Fibroblast of skin of abdomen (primary cell): ENCODE measurements around the gene ISOC2.
A peak's percentile ranks its signal among the peaks of the same experiment; 100 is the strongest.
"Not testable (repeated sequence)": the region's sequence is repeated elsewhere in the genome, so short reads cannot be mapped to it uniquely, and the experiment has no call there.

Experiments used
- DNase-seq: peaks from one replicate; pipeline ENCODE4 v3.0.0-alpha.2; 2013

The ISOC2 gene

DNA sequence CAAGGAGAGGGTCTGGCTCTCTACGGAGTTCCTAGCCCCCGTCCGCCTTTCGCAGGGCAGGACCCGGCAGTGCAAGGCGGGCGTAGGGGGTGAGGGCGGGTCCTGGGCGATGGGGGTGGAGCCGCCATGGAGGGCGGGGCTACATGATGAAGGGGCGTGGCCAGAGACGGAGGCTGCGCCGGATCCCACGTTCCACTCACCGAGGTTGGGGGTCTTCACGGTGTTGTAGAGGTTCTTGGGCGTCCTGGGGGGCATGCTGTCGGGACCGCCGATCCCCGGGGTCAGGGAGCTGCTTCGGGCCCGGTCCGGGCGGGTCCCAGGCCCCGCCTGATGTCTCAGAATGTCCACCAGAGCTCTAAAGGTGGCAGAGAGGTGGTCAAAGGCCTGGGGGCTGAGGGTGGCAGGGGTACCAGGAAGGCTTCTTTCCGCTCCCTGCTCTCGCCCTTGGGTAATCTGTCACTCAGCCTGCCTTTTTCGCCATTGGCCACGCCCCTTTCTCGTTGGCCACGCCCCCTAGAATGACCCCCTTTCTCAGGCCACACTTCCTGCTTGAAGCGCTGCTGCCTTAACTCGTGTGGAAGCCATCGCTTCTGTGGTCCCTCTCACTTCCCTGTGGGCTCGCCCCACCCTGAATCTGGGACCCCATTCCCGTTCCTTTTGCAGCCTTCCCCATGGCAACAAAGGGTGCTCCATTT, 20.9 kb downstream of the ISOC2 start:
- no peak for DNase-seq

DNA sequence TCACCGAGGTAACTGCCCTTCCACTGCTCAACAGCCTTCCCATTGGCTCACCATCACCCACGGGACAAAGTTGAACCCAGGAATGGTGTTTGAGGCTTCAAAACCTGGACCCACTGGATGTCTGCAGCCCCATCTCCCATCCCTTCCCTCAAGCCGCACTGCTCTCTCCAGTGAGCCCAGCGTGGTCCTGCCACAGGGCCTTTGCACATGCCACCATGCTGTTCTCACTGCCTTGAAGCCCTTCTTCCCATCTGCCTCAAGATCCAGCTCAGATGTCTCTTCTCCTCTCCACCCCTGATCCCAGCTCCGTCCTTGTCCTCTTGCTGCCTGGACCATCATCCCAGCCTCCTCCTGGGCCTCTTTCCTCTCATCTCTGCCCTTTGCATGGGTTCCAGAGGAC, 22.4 kb downstream of the ISOC2 start:
- DNase-seq: no peak

GRCh38 chr19:55437410-55437809, 24.0 kb downstream of the ISOC2 start:
- DNase-seq: peak; percentile 48

- DNase-seq: no peak
Measured at GRCh38 chr19:55436847-55437246, 24.6 kb downstream of the ISOC2 start.

DNA sequence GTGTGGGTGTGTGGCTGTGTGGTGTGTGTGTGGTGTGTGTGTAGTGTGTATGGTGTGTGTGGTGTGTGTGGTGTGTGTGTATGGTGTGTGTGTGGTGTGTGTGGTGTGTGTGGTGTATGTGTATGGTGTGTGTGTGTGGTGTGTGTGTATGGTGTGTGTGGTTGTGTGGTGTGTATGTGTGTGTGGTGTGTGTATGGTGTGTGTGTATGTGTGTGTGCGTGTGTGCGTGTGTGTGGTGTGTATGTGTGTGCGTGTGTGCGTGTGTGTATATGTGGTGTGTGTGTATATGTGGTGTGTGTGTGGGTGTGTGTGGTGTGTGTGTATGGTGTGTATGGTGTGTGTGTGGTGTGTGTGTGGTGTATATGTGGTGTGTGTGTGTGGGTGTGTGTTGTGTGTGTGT, 26.4 kb downstream of the ISOC2 start:
- DNase-seq: no peak

- no peak for DNase-seq
Measured at GRCh38 chr19:55434356-55434919, 27.0 kb downstream of the ISOC2 start.

- DNase-seq: no peak
Measured at GRCh38 chr19:55433292-55433691, 28.1 kb downstream of the ISOC2 start.

DNA sequence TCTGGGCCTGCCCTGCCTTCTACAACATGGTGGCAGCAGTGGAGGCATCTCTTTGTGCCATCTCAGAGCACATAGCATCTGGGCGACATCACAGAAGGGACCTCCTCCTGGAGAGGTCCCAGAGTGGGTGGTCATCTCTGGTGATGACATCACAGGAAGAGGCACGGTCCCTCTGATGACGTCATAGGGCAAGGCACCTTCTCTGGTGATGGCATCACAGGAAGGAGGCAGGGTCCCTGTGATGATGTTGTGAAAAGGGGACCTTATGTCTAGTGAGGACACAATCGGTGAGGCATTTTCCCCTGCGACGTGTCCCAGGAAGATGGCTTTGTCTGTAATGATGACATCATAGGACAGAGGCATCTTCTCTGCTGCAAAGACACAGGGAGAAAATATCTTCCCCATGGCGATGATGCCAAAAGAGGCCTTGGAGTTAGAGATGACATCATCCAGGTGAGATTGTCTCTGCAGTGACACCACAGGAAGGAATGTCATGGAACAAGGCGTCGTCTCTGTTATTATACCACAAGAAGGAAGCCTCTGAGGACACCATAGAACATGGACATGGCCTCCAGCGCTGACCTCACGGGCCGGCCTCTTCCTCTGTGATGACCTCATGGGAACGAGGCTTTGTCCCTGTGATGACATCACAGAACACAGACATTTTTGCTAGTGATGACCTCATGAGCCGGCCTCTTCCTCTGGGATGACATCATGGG, 29.0 kb downstream of the ISOC2 start:
- DNase-seq: no peak

DNA sequence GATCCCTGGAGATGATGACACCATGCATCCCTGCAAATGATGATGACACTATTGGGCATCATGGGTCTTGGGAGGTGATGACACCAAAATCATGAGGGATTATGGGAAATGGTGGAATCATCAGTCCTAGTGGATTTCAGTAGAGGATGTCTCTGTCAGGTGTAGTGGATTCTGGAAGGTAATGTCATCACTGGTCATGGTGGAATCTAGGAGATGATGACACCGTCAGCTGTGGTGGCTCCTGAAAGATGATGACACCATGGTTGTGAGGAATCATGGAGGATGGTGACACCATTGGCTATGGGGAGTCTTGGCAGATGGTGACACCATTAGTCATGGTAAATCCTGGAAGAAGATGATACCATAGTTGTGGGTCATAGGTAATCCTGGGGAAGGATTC, 30.3 kb downstream of the ISOC2 start:
- no peak for DNase-seq

- DNase-seq: no peak
Measured at GRCh38 chr19:55426042-55426441, 35.4 kb downstream of the ISOC2 start.

DNA sequence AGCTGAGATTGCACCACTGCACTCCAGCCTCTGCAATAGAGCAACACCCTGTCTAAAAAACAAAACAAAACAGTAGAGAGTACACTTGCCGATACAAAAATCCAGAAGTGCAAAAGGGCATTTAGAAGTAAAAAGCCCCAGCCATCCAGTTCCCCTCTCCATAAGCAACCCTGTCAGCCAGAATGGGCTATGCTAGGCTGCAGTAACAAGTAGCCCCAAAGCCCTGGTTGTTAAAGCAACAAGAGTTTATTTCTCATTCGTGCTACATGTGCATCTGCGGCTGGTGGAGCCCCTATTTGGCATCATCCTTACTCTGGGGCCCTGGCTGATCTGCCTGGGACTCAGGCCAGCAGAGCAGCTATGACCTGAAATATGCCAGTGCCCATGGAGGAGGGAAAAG, 36.9 kb downstream of the ISOC2 start:
- no peak for DNase-seq

- no peak for DNase-seq
Measured at GRCh38 chr19:55423225-55424005, 38.0 kb downstream of the ISOC2 start.

DNA sequence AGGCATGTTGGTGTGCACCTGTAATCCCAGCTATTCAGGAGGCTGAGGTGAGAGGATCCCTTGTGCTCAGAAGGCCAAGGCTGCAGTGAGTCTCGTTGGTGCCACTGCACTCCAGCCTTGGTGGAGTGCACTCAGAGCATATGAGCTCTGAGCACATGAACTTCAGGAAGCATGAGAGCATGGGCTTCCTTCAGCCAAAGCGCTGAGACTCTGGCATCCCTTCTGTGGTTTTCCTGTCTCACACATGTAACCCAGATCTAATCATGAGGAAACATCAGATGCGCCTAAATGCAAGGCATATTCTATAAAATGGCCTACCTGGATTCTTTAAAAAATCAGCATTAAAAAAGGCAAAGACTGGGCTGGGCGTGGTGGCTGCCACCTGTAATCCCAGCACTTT, 40.2 kb downstream of the ISOC2 start:
- DNase-seq: not testable (repeated sequence)

- no peak for DNase-seq
Measured at GRCh38 chr19:55419624-55420236, 41.7 kb downstream of the ISOC2 start.

DNA sequence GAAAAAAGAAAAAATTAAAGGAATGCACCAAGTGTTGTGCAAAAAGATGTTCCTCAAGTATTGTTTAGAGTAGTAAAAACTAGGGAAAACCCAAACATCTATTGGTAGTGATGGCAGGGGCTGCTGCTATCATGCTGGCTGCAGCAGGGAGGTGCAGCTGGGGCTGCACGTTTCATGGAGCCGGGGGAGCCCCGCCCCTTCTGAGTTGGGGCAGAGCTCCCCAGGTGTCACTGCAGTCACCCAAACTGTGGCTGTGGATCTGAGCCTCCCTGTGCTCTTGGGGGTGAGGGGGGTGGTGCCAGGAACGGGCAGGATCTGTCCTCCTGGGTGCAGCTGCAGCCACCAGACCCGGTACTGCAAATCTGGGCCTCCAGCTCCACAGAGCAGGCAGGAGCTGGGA, 42.3 kb downstream of the ISOC2 start:
- no peak for DNase-seq

DNA sequence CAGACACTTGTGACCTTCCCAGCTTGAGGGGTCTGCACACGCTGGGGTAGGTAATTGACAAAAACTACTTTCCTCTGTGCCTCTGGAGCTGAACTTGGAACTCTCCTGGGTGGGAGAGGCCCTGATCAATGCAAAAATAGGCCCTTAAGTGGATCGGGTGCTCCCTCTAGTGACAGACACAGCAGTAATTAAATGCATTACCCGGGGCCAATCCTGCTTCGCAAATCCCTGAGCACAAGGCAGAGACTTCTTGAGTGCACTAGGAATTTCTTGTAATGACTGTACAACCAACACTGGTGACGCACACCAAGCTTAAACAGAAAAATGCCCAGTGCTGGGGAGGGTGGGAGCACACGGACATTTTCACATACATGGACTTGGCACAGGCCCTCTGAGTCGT, 43.3 kb downstream of the ISOC2 start:
- DNase-seq: peak; percentile 78

GRCh38 chr19:55410168-55410567, 51.3 kb downstream of the ISOC2 start:
- DNase-seq: no peak

GRCh38 chr19:55409179-55409578, 52.3 kb downstream of the ISOC2 start:
- DNase-seq: not testable (repeated sequence)

DNA sequence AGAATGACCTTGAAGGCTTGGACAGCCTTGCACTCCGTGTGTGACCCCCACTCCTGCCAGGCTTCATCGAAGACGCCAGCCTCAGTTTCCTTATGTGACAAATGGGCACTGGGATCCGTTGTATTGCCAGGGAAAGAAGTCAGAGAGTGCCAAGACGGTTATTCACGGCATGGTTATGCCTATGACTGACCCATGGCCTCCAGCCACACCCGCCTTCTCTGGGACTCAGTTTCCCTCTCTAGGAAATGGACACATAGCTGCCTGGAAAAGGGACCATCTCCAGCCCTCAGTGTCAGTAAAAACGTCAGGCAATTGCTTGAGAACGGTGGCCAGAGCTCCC, 52.9 kb downstream of the ISOC2 start:
- no peak for DNase-seq

DNA sequence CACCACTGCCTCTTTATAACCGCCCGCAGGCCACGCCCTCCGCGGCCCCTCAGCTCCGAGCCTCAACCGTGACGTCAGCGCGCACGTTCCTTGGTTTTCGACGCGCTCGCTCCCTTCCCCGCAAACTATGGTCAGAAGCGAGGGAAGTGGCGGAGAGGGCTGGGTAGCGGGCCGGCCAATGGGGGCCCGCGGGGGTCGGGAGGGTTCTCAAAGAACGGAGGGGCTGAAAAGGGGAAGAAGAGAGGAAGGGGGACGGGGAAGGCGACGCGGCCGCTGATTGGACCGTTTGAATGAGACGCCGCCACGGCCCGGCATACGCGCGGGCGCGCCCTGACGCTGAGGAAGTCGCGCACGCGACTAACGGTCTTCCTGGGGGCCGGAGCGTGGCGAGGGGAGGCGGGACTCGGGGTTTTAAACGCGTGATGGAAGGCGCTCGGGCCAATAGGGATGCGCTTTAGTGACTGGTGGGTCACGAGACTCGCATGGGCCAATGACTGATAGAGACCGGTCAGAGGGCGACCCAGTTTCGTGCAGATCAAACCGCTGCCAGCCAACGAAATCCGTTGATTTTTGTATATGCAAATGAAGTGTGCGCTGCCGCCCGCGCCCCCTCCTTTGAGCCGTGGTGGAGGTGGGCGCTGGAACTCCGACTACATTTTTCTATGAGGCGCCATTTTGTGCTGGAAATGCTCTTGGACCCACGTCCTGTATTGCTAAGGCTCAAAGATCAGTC, 53.5 kb downstream of the ISOC2 start:
- DNase-seq: peak; percentile 100

DNA sequence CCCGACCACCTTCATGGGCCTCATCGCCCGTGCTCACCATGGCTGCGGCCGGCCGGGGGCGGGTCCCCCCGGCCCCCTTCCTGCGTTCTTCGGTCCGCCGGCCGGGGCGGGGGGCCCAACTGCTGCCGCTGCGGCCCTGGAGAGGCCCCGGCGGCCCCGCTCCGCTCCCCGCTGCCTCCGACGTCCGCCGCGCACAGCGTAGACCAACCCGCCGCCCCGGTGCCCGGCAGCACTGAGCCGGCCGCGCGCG, 54.0 kb downstream of the ISOC2 start, which contains the start of gene UBE2S:
Gene UBE2S (minus strand): TSS at position 239 of the 250 bp plus-strand sequence. CDS start 199 bp downstream, at position 40.
- DNase-seq: not testable (repeated sequence)

- peak; percentile 17 for DNase-seq
Measured at GRCh38 chr19:55406826-55407549, 54.5 kb downstream of the ISOC2 start.
